Skeletal muscle cell (primary cell): ENCODE results near the gene ARMH1.
"Not testable (repeated sequence)": the region's sequence is repeated elsewhere in the genome, so short reads cannot be mapped to it uniquely, and the experiment has no call there.

ENCODE experiments used
- DNase-seq: peaks from one replicate; pipeline ENCODE4 v3.0.0-alpha.2; 2010; ENCODE audit warnings: low read depth
- H3K4me3 ChIP-seq: 2 replicates; pipeline ENCODE4 v1.5.1; 2011; ENCODE audit warnings: low read depth, mild to moderate bottlenecking, control low read depth, low read length, moderate library complexity

Gene ARMH1

DNA sequence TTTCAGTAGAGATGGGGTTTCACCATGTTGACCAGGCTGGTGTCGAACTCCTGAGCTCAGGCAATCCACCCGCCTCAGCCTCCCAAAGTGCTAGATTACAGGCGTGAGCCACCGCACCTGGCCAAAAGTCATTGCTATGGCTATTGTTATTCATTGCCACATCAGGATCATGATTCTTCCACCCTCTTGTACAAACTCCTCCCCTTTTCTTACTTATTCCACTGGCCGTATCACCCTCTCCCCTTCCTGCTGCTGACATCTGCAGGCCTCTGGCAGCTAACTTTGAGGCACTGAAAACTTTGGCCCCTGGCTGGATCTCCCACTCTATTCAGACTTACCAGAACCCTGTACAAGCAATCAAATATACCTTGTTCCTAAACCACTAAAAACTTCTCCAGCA, 11.1 kb upstream of the ARMH1 start:
- no peak for DNase-seq
- no peak overlapping the region for H3K4me3 ChIP-seq

- no peak for DNase-seq
- no peak overlapping the region for H3K4me3 ChIP-seq
These were observed 9.7 kb upstream of the ARMH1 start for GRCh38 chr1:44664730-44665370.

GRCh38 chr1:44666719-44667118, 7.8 kb upstream of the ARMH1 start:
- not testable (repeated sequence) for DNase-seq, H3K4me3 ChIP-seq

- DNase-seq: no peak
- no peak overlapping the region for H3K4me3 ChIP-seq
These were observed 3.5 kb upstream of the ARMH1 start for GRCh38 chr1:44670751-44671640.

- H3K4me3 ChIP-seq: no peak overlapping the region
- DNase-seq: peak; percentile 25
These were observed 2.1 kb upstream of the ARMH1 start for GRCh38 chr1:44672254-44672955.

DNA sequence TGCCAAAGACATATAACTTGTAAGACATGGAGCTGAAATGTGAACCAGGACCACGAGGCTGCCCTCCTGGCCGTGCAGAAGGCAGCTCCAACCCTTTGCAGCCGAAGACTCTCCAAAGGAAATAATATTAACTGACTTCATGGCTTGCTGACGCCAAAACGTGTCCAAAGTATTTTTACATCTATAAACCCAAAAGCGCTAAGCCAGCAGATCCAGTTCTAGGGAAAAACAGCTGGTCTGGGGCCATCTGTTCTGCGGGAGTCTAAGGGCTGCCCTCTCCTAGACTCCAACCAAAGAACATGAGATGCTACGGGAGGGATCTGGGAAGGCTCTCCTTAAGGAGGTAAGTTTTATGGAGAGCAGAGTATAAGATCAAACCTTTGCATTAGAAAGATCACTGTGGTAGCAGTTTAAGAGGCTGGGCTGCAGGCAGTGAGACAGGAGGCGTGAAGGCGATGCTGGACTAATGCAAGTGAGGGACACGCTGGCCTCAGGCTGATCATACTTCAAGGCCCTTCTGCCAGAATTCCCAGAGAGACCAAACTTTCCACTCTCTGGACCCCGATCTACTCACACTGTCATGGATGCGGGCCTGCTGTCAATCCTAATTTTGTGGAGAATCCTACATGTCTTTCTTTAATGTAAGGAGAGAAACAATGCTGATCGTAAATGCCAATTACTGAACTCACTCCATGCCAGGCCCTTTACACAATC, 1.4 kb upstream of the ARMH1 start:
- peak overlapping the region; percentile 67 for H3K4me3 ChIP-seq
- no peak for DNase-seq

DNA sequence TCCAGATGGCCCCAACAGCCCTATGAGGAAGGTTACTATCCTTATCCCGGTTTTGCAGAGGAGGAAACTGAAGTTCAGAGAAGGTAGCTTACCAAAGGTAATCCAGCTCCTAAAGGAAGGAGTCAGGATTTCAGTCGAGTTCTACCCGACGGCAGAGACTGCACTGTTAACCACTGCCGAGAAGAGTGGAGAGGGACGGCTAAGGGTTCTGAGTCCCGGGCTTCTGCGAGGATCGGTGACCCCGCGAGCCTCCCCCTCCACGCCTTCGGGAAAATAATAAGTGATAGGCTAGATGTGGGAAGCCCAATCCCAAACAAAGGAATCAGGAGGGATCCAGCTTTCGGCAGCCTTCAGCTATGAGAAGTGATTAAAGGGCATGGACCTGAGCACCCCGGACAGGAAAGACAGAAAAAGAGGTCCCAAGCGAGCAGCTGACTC, 820 bp upstream of the ARMH1 start:
- peak overlapping the region; percentile 67 for H3K4me3 ChIP-seq
- no peak for DNase-seq

- H3K4me3 ChIP-seq: peak overlapping the region; percentile 67
These were observed 672 bp downstream of the ARMH1 start for GRCh38 chr1:44675186-44675585.

GRCh38 chr1:44676484-44677200, 2.1 kb downstream of the ARMH1 start:
- peak; percentile 45 for DNase-seq
- no peak overlapping the region for H3K4me3 ChIP-seq

More at GRCh38 chr1:44675186-44675585, 672 bp downstream of the ARMH1 start:
- DNase-seq: no peak

- H3K4me3 ChIP-seq: no peak overlapping the region
- no peak for DNase-seq
These were observed 2.8 kb downstream of the ARMH1 start for GRCh38 chr1:44677201-44677766.

DNA sequence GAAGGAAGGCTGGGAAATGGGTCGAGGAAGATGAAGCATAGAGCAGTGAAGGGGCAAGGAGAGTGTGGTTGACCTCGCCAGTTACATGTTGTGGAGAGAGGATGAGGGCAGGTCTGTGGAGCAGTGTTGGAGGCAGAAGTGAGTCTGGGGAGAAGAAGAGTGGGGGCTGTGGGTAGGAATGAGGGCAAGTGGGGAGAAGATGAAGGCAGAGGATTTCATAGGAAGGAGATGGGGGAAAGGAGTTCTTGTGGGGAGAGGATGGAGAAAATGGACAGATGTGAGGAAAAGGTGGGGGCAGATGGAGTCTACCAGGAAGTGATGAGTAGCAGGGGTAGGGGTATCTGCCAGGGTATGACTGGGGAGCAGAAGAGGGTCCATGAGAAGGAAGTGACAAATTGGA, 3.6 kb downstream of the ARMH1 start:
- H3K4me3 ChIP-seq: no peak overlapping the region
- DNase-seq: no peak

GRCh38 chr1:44678626-44679025, 4.1 kb downstream of the ARMH1 start:
- no peak overlapping the region for H3K4me3 ChIP-seq
- no peak for DNase-seq

- no peak for DNase-seq
- H3K4me3 ChIP-seq: no peak overlapping the region
These were observed 5.0 kb downstream of the ARMH1 start for GRCh38 chr1:44679468-44679867.

DNA sequence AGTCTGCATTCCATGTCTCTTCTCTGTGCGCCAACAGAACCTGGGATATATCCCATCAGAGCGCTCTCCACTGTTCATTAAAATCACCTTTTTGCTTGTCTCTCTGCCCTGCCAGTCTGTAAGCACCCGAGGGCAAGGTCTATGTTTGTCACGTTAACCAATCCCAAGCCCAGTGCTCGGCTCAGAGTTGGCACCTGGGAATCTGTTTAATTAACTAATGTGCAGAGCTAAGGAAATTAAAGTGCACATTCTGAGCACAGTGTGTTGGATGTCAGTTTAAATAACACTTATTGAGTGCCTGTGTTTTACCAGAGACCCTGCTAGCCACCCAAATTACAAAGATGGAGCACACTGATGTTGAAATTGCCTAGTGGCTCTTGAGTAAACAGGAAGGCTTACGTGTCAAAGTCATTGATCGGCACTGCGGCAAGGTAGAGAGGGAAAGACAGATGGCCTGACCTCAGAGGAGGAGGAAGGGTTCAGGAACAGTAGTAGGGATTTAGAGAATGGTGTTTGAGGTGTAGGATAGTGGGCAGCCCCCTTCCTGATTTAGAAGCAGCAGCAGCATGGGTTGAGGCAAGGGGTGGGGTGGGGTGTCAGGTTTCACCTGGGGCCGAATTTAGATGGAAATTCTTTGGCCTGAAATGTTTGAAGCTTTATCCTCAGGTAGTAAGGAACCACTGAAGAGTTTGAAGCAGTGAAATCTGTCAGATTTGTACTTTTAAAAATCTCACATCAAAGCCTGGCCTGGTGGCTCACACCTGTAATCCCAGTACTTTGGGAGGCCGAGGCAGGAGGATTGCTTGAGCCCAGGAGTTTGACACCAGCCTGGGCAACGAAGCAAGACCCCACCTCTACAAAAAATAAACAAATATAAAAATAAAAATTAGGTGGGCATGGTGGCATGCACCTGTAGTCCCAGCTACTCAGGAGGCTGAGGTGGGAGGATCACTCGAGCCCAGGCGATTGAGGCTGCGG, 7.7 kb downstream of the ARMH1 start:
- no peak for DNase-seq
- H3K4me3 ChIP-seq: no peak overlapping the region

DNA sequence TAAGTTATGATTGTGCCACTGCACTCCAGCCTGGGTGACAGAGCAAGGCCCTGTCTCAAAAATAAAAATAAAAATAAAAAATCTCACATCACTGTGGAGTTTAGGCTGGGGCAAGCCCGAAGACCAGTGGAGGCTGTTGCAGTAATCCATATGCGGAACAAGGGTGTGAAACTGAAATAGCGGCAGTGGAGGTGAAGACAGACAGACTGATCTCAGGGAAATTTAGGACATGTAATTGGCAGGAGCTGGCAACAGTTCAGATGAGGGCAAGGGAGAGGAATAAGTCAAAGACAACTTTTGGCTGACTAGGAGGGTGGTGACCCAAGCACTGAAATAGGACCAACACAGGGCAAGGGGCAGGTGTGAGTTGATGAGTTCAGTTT, 8.4 kb downstream of the ARMH1 start:
- no peak for DNase-seq

DNA sequence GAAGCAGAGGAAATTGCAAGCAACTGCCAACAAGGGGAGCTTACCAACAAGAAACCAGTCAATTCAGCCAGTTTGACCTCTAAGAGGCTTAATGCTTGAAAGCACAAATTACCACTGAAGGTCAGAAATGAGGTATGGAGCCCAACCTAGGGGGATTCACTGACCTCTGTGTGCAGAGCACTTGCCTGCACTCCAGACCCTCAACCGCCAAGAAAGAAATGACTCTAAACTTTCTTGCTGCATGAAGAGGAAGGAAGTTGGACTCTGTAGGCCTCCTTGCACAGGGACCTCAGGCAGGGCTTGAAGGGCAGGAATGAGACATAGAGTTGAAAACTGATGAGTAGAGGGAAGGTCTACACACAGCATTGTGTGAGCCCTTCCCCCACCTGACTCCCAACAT, 10.0 kb downstream of the ARMH1 start:
- H3K4me3 ChIP-seq: no peak overlapping the region
- no peak for DNase-seq

More for the DNA sequence above, 8.4 kb downstream of the ARMH1 start:
- H3K4me3 ChIP-seq: no peak overlapping the region

GRCh38 chr1:44685218-44685617, 10.7 kb downstream of the ARMH1 start:
- no peak for DNase-seq
- no peak overlapping the region for H3K4me3 ChIP-seq

- H3K4me3 ChIP-seq: no peak overlapping the region
These were observed 11.4 kb downstream of the ARMH1 start for GRCh38 chr1:44685881-44686280.

More at GRCh38 chr1:44685881-44686280, 11.4 kb downstream of the ARMH1 start:
- no peak for DNase-seq
